ENCODE measurements around the gene CFAP100.

GRCh38 chr3:126447456-126448106, 52.9 kb downstream of the CFAP100 start:
- TF ChIP-seq CTCF (IDR thresholded peaks at IDR 0.05; ENCODE audit: low read length) (no peak), EZH2 (optimal IDR thresholded peaks at IDR 0.05; ENCODE audit: low read depth, low read length) (no peak)

Data from MM.1S (cell line).